GM11168 (cell line): Measurements from ENCODE around the gene TBC1D25.

Experiments
- in situ Hi-C: fragments of 300-500 bp; cut with MboI; formaldehyde crosslinking; loops from one replicate; pipeline ENCODE4 v1.12.0; 2022; ENCODE audit warnings: low sequenced_read_pairs; ENCODE audit not compliant: unreplicated experiment

Gene TBC1D25, protein sequence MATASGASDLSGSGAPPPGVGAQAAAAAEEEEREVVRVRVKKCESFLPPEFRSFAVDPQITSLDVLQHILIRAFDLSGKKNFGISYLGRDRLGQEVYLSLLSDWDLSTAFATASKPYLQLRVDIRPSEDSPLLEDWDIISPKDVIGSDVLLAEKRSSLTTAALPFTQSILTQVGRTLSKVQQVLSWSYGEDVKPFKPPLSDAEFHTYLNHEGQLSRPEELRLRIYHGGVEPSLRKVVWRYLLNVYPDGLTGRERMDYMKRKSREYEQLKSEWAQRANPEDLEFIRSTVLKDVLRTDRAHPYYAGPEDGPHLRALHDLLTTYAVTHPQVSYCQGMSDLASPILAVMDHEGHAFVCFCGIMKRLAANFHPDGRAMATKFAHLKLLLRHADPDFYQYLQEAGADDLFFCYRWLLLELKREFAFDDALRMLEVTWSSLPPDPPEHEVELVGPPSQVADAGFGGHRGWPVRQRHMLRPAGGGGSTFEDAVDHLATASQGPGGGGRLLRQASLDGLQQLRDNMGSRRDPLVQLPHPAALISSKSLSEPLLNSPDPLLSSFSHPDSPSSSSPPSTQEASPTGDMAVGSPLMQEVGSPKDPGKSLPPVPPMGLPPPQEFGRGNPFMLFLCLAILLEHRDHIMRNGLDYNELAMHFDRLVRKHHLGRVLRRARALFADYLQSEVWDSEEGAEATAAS

DNA sequence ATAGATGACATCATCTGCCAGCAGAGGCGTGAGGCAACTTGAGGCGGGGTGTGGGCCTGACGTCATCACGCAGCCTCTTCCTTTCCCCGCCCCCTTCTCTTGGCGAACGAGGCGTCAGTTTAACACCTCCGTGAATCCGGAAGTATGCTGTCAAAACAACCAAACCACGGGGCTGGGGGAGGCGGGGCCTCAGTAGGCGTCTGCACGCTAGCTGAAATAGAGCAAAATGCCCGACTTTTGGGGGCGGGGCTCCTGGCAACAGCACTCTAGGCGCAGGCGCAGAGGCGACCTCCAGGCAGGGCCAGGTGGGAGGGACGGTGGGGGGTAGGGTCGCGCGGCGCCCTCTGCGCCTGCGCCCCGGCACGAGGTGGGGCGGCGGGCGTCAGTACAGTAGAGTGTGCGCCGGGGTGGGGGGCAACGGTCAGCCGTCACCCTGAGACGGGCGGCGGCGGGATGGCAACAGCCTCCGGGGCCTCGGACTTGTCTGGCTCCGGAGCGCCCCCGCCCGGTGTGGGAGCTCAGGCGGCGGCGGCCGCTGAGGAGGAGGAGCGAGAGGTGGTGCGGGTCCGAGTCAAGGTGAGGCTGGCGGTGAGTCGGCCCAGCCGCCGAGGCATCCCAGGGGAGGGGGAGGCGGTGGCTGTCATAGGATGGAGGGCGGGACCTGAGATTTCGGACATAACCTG, at the start of gene TBC1D25:
TBC1D25 (plus strand) TSS at position 370 of the 683 bp plus-strand sequence; CDS start at position 454, 84 bp downstream.
- in situ Hi-C loops: no loop called here

- in situ Hi-C loops: no loop called here
Observed at GRCh38 chrX:48489892-48490291, 49.6 kb upstream of the TBC1D25 start.

DNA sequence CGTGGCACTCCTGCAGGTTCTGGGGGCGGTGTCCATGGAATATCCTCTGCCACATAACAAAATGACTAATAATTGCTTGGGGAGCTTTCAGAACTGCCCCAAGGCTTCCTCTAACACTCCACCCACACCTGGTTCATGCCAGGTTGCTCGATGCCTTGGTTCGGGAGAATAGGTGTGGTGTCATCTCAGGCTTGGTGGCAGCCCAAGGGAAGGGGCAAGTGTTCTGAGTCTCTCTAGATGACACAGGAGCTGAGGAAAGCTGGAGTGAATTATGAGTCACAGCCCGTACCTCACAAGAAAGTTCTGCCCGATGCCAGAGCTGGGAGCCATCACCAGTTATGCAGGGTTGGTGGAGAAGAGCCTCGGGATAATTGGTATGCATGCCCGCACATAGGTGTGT, 48.9 kb upstream of the TBC1D25 start:
- in situ Hi-C loops: no loop called here

DNA sequence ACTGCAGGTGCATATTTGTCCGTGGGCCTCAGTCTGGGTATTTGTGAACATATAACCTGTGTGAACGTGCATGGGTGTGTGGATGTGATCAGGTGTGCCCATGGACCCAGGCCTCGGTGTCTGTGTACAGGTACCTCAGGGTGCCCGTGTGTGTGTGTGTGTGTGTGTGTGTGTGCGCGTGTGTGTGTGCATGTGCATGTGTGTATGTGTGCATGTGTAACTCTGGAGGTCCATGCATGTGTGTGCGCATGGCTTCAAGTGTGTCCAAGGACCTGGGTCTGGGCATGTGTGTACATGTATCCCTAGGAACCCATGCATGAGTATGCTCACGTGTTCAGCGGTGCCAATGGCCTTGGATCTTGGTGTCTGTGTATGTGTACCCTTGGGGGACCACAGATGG, 47.7 kb upstream of the TBC1D25 start:
- in situ Hi-C loops: no loop called here

DNA sequence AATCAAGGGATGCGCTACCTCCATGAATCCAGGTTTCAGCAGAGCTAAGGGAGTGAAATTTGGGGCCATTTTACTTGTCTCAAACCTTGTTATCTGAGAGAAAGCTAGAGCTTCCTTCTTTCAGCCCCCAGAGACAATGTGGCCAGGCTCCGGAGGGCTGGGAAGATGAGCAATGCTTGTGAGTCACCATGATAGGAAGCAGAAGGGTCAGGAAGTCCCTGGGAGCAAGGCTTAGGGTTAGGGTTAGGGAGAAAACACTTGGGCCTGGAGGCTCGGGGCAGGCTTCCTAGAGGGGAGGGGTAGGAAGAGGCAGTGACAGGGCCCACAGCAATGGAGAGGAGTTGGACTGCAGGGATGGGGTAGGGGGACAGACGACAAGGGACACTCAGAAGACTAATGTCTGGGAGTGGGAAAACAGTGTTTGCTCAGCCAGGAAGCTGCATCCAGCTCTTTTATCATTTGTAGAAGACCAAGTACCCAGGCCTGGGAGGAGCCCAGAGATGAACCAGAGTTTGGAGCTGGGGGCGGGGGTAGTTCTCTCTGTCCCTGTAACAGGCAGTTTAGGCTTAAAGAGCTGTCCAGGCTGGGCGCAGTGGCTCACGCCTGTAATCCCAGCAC, 47.1 kb upstream of the TBC1D25 start:
- in situ Hi-C loops: no loop called here

- in situ Hi-C loops: no loop called here
Observed at GRCh38 chrX:48493890-48494364, 45.6 kb upstream of the TBC1D25 start.

- in situ Hi-C loops: no loop called here
Observed at GRCh38 chrX:48496660-48497059, 42.9 kb upstream of the TBC1D25 start.

GRCh38 chrX:48497871-48498270, 41.6 kb upstream of the TBC1D25 start:
- in situ Hi-C loops: no loop called here

DNA sequence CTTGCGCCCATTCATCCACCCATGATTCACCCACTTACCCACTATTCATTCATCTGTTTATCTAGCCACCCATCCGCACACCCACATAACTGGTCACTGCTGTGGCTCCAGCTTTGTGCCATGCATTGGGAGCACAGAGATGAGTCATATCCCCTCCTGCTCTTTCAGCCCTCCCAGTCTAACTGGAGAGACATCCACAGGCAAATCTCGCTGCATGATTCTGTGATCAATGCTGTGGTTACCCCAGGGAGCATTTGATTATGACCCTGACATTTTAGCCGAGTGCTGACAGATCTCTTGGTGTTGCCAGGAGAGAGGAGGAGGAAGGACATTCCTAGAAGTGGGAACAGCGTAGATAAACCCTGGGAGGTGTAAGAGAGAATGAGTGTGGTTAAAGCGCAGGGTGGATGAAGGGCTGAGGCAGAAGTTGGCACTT, 41.1 kb upstream of the TBC1D25 start:
- in situ Hi-C loops: no loop called here

DNA sequence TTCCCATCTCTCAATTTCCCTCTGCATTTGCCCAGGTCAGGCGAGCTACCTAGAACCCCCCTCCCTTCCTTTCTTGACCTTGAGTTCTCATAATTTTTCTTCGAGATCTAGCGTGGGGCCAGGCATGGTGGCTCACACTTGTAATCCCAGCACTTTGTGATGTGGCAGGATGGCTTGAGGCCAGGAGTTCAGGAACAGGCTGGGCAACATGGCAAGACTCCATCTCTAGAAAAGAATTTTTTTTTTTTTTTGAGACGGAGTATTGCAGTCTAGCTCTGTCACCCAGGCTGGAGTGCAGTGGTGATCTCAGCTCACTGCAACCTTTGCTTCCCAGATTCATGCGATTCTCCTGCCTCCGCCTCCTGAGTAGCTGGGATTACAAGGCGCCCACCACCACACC, 35.3 kb upstream of the TBC1D25 start:
- in situ Hi-C loops: no loop called here

- in situ Hi-C loops: no loop called here
Observed at GRCh38 chrX:48505481-48505880, 34.0 kb upstream of the TBC1D25 start.

GRCh38 chrX:48507246-48507645, 32.3 kb upstream of the TBC1D25 start:
- in situ Hi-C loops: no loop called here

- in situ Hi-C loops: no loop called here
Observed at GRCh38 chrX:48508400-48509244, 30.9 kb upstream of the TBC1D25 start, which contains the start of gene PORCN. Gene PORCN (plus strand): TSS chrX:48508992. CDS start chrX:48509821, 829 bp downstream.

- in situ Hi-C loops: no loop called here
Observed at GRCh38 chrX:48509245-48509590, 30.3 kb upstream of the TBC1D25 start.

DNA sequence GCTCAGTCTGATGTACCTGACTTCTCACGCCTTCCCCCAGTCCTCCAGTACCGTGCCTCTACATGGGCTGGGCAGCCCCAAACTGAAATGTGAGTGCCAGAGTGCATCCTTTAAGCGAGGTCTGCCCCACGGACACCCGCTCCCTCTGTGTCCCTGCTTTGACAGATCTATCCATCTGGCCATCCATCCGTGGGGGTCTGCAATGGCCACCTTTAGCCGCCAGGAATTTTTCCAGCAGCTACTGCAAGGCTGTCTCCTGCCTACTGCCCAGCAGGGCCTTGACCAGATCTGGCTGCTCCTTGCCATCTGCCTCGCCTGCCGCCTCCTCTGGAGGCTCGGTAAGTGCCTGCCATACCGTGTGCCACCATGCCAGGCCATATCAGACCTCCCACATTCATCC, 29.9 kb upstream of the TBC1D25 start:
- in situ Hi-C loops: no loop called here

GRCh38 chrX:48511560-48511959, 28.0 kb upstream of the TBC1D25 start:
- in situ Hi-C loops: no loop called here

GRCh38 chrX:48512371-48512935, 27.1 kb upstream of the TBC1D25 start:
- in situ Hi-C loops: no loop called here

DNA sequence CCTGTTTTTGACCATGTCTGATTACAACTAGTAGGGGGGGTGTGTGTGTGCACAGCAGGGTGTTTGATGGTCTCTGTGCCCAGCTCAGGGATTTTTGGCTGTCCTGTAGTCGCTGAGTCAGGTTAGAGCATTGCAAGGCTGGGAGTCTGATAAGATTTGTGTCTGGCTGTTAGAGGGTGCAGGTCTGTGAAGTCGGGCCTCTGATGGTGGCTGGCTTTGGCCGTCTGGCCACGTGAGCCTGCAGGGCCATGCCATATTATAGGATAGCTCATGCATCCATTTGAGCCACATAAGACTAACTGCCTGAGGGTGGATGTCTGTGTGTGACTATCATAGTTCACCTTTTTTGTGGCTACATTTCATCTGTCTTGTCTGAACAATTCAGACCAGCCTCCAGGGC, 25.8 kb upstream of the TBC1D25 start:
- in situ Hi-C loops: no loop called here

GRCh38 chrX:48514126-48514806, 25.2 kb upstream of the TBC1D25 start:
- in situ Hi-C loops: no loop called here
